ENCODE measurements around the gene TNPO1. TPM values are rescaled to one million over a fixed set of nuclear protein-coding genes. Genes with fewer than 3 reads are reported as not detected.

TNPO1 gene
- total and polyA plus RNA-seq, 2 of the 8 experiments (the other 6 are each of a cell fraction or from before 2014, with no cell fraction given) = 38.5 to 211 TPM

GRCh38 chr5:72920690-72921502 lies 104.4 kb downstream of the TNPO1 start:
- H3K56ac ChIP-seq (replicated peaks; ENCODE audit: insufficient read length, low read depth, low read length) = no peak overlapping the region
- FAIRE-seq = peak; percentile 32
- POLR2A ChIA-PET (ENCODE audit: partially characterized antibody) = interaction anchor here (0.6 to 1.8 kb wide), 3 partner anchors 11 to 651 kb away, joined by 3 to 5 read pairs (median 3); no protein-coding TSS in a partner anchor
- TF ChIP-seq GABPA (IDR thresholded peaks at IDR 0.05; ENCODE audit: borderline replicate concordance, insufficient read depth, low read length) = no peak
- peak; percentile 62; the same call in 1 of the 2 replicates for TF ChIP-seq TEAD4 (IDR thresholded peaks at IDR 0.05; ENCODE audit: low read depth, low read length)
- peak in 1 of 2 experiments; percentile 70 for TF ChIP-seq RAD21 (IDR thresholded peaks at IDR 0.05 in 1 of 2, conservative IDR thresholded peaks at IDR 0.05 in 1 of 2; ENCODE audit: low read depth in 2 of 2, low read length in 2 of 2)
- no peak for TF ChIP-seq BCL11A (IDR thresholded peaks at IDR 0.05; ENCODE audit: low read depth in 2 of 2, low read length in 2 of 2)
- no peak for TF ChIP-seq RXRA (IDR thresholded peaks at IDR 0.05; ENCODE audit: insufficient read depth, low read depth, low read length)
- TF ChIP-seq EP300 (IDR thresholded peaks at IDR 0.05; ENCODE audit: borderline replicate concordance in 1 of 2, low read depth in 2 of 2, low read length in 2 of 2) = no peak
- peak in 1 of 3 experiments; percentile 32; a peak in 2 of 4 replicates for TF ChIP-seq CTCF (IDR thresholded peaks at IDR 0.05; ENCODE audit: control extremely low read depth in 1 of 3, insufficient read depth in 1 of 3, low read depth in 1 of 3, low read length in 3 of 3)

More at GRCh38 chr5:72920690-72921502, 104.4 kb downstream of the TNPO1 start:
- DNase-seq (ENCODE audit: low read depth in 1 of 2, low spot score in 2 of 2) = no peak
- Histone ChIP-seq H3K27me3 (replicated peaks in 1 of 4; ENCODE audit: control insufficient read depth in 3 of 4, extremely low read depth in 1 of 4, insufficient read depth in 3 of 4, low read length in 3 of 4) (no peaks in the 10 kb centered on the region), H3K23me2 (ENCODE audit: low read depth, low read length) (no peaks in the 10 kb centered on the region; the same call in 1 of the 2 replicates), H3K4me3 (ENCODE audit: extremely low read depth in 1 of 4, insufficient read depth in 2 of 4, low read depth in 3 of 4, low read length in 4 of 4) (no peak overlapping the region), H4K91ac (replicated peaks; ENCODE audit: insufficient read length, low read length) (no peak overlapping the region), H3K9me3 (ENCODE audit: insufficient read depth in 2 of 2, low read depth in 1 of 2, low read length in 1 of 2) (peaks cover 0 to 8% of the 10 kb centered on the region in 2 experiments; a peak in 1 of 4 replicates), H3K23ac (ENCODE audit: insufficient read length) (no peak overlapping the region), H3K9ac (replicated peaks in 1 of 4; ENCODE audit: extremely low read depth in 1 of 4, low read depth in 3 of 4, low read length in 3 of 4) (no peak overlapping the region), H3K4me2 (ENCODE audit: insufficient read depth in 1 of 2, low read depth in 2 of 2, low read length in 2 of 2) (no peak overlapping the region), H4K20me1 (replicated peaks in 1 of 2; ENCODE audit: control insufficient read depth in 1 of 2, insufficient read depth in 2 of 2, low read length in 2 of 2) (no peaks in the 10 kb centered on the region), H4K5ac (ENCODE audit: insufficient read length, low read depth, low read length) (no peak overlapping the region), H2BK15ac (ENCODE audit: low read length) (no peak overlapping the region), H2AK5ac (ENCODE audit: low read depth, low read length) (no peak overlapping the region), H3K79me1 (ENCODE audit: low read depth, low read length) (no peaks in the 10 kb centered on the region), H4K8ac (ENCODE audit: extremely low read depth, insufficient read depth, low read length) (no peak overlapping the region), H2BK20ac (ENCODE audit: low read length) (no peak overlapping the region), H3K27ac (ENCODE audit: low read depth, low read length) (no peak overlapping the region), H3K79me2 (ENCODE audit: control insufficient read depth in 1 of 2, insufficient read depth in 2 of 2, low read length in 2 of 2) (no peaks in the 10 kb centered on the region), H3K36me3 (ENCODE audit: control insufficient read depth in 2 of 4, insufficient read depth in 4 of 4, low read length in 3 of 4) (0 out of 8 replicates have a peak, but pooled peaks cover 0 to 3% (median 0%) of the 10 kb centered on the region in 4 experiments), H3K4ac (replicated peaks; ENCODE audit: insufficient read length, low read depth, low read length) (no peak overlapping the region), H2BK12ac (ENCODE audit: low read depth, low read length) (no peak overlapping the region), H2BK120ac (replicated peaks; ENCODE audit: low read depth, low read length) (no peak overlapping the region), H3K4me1 (replicated peaks in 1 of 4; ENCODE audit: control insufficient read depth in 3 of 4, insufficient read depth in 4 of 4, low read length in 3 of 4) (peaks cover 0 to 4% (median 0%) of the 10 kb centered on the region in 4 experiments; a peak in 1 of 7 replicates), H3K18ac (ENCODE audit: extremely low read depth, low read length) (no peak overlapping the region), H2AFZ (ENCODE audit: low read length) (no peak overlapping the region), H2BK5ac (ENCODE audit: low read depth, low read length) (no peak overlapping the region), H3K14ac (ENCODE audit: insufficient read length) (no peak overlapping the region)
- WGBS, 2 experiments (ENCODE audit: extremely low coverage in 1 of 2, insufficient coverage in 1 of 2, insufficient read length in 1 of 2, insufficient replicate concordance in 2 of 2, low coverage in 1 of 2, low lambda C conversion rate in 2 of 2, missing lambda C conversion rate in 1 of 2) = 37% methylated on average over 4 of the region's 4 CpGs; no CpG with 5 or more reads in 1 of the 2 experiments
- CTCF ChIA-PET (ENCODE audit: partially characterized antibody) = interaction anchor here (0.6 to 2.7 kb wide), 7 partner anchors 54 to 382 kb away, joined by 3 to 11 read pairs (median 4); no protein-coding TSS in a partner anchor

Measured in H1 (cell line).